K562 (cell line): Measurements from ENCODE around the gene RNF114. TPM values are rescaled to one million over a fixed set of nuclear protein-coding genes. Genes with fewer than 3 reads are reported as not detected.
A peak's percentile ranks its signal among the peaks of the same experiment; 100 is the strongest.

Experiments
- ARHGAP35 ChIP-seq: fragments of 450-650 bp; IDR thresholded peaks from 2 replicates; pipeline ENCODE4 v1.6.1; 2018; ENCODE audit not compliant: partially characterized antibody
- CBX2 ChIP-seq: fragments of 200-600 bp; sonication (generic); IDR thresholded peaks from one replicate; pipeline ENCODE4 v1.6.1; 2012; ENCODE audit warnings: mild to moderate bottlenecking, low read length, inconsistent platforms; ENCODE audit not compliant: insufficient read depth, poor library complexity, severe bottlenecking
- CHD4 ChIP-seq: fragments of 200-600 bp; sonication (generic); IDR thresholded peaks from 3 replicates; pipeline ENCODE4 v1.6.1; 2012; ENCODE audit warnings: low read depth, mild to moderate bottlenecking, mixed read lengths, low read length, inconsistent platforms; ENCODE audit not compliant: insufficient read depth, insufficient replicate concordance, poor library complexity, severe bottlenecking
- ELF1 ChIP-seq: fragments of 200-800 bp; sonication (Bioruptor generic); IDR thresholded peaks from 2 replicates; pipeline ENCODE4 v1.6.1; 2016; ENCODE audit warnings: missing genetic modification characterization, missing compliant biosample characterization
- ELF4 ChIP-seq: fragments of 450-650 bp; formaldehyde crosslinking; IDR thresholded peaks from 2 replicates; pipeline ENCODE4 v1.4.0; 2022; ENCODE audit warnings: missing genetic modification characterization
- ETV6 ChIP-seq, 3 experiments: fragments of 150-350 bp in 1 of 3; sonication (generic) in 1 of 3; formaldehyde crosslinking in 1 of 3; IDR thresholded peaks; 2 replicates each; pipeline versions ENCODE4 v1.6.1 to v1.8.0; 2014 to 2022; ENCODE audit warnings: borderline replicate concordance in 2 of 3, low read depth in 2 of 3, antibody characterized with exemption in 1 of 3, low read length in 1 of 3, mild to moderate bottlenecking in 1 of 3, missing genetic modification reagents in 1 of 3
- FUS ChIP-seq: fragments of 200-400 bp; formaldehyde crosslinking; optimal IDR thresholded peaks from 2 replicates; pipeline ENCODE3; 2017; ENCODE audit warnings: low read depth, low read length
- HDAC2 ChIP-seq: fragments of 450-650 bp; IDR thresholded peaks from 2 replicates; pipeline ENCODE4 v1.6.1; 2016; ENCODE audit warnings: mild to moderate bottlenecking
- IRF2 ChIP-seq: sonication (generic); formaldehyde crosslinking; IDR thresholded peaks from 2 replicates; pipeline ENCODE4 v1.8.1; 2022; ENCODE audit warnings: mild to moderate bottlenecking, missing genetic modification reagents
- MAFK ChIP-seq: IDR thresholded peaks from 2 replicates; pipeline ENCODE4 v1.6.1; 2011; ENCODE audit warnings: low read length, improper control_type of control experiment
- MTA1 ChIP-seq: fragments of 450-650 bp; IDR thresholded peaks from 2 replicates; pipeline ENCODE4 v1.6.1; 2017; ENCODE audit warnings: borderline replicate concordance
- NCOA6 ChIP-seq: fragments of 450-650 bp; IDR thresholded peaks from 2 replicates; pipeline ENCODE4 v1.6.1; 2017; ENCODE audit warnings: mild to moderate bottlenecking
- PHF21A ChIP-seq: fragments of 450-650 bp; IDR thresholded peaks from 2 replicates; pipeline ENCODE4 v1.6.1; 2017; ENCODE audit warnings: low read depth, borderline replicate concordance
- SMC3 ChIP-seq: conservative IDR thresholded peaks from 2 replicates; pipeline ENCODE4 v1.6.1; 2011; ENCODE audit warnings: low read depth, low read length, improper control_type of control experiment; ENCODE audit not compliant: insufficient read depth
- SRSF7 ChIP-seq: fragments of 200-400 bp; formaldehyde crosslinking; optimal IDR thresholded peaks from 2 replicates; pipeline ENCODE3; 2017; ENCODE audit warnings: mild to moderate bottlenecking, low read depth, low read length
- TRIM24 ChIP-seq, 2 experiments: fragments of 450-650 bp; IDR thresholded peaks; 2 replicates each; pipeline ENCODE4 v1.6.1; 2016
- ZFPM2 ChIP-seq: fragments of 250-450 bp; sonication (Bioruptor Pico); IDR thresholded peaks from 2 replicates; pipeline ENCODE4 v1.5.1; 2022; ENCODE audit warnings: mild to moderate bottlenecking
- ZKSCAN1 ChIP-seq: fragments of 150-350 bp; IDR thresholded peaks from 2 replicates; pipeline ENCODE4 v1.6.1; 2016; ENCODE audit warnings: low read depth, low read length
- ZNF121 ChIP-seq: sonication (generic); formaldehyde crosslinking; conservative IDR thresholded peaks from 2 replicates; pipeline ENCODE4 v1.8.0; 2022; ENCODE audit warnings: missing genetic modification reagents
- ZNF354B ChIP-seq: fragments of 250-450 bp; sonication (Bioruptor Pico); IDR thresholded peaks from 2 replicates; pipeline ENCODE4 v1.4.0; 2020
- ZNF561 ChIP-seq: fragments of 450-650 bp; formaldehyde crosslinking; conservative IDR thresholded peaks from 2 replicates; pipeline ENCODE4 v1.4.0; 2020; ENCODE audit warnings: mild to moderate bottlenecking, moderate library complexity
- polyA plus RNA-seq, 8 experiments: library from polyadenylated mRNA; depleted of rRNA in 4 of 8; stranded (reverse) in 5 of 8; unstranded in 3 of 8; fragments of >200 nt; fragmentation: Nextera tagmentation in 2 of 8; fragmentation: Illumina TruSeq in 1 of 8; extraction: Ambion mirVana in 2 of 8; extraction: Trizol in 1 of 8; gene quantifications; 2 replicates each; pipeline versions ENCODE4 v1.2.1 to v1.2.3, GENCODE V29; 2011 to 2014; ENCODE audit warnings: inconsistent platforms in 1 of 8, missing spikeins in 1 of 8
- total RNA-seq, 7 experiments: library from RNA; depleted of rRNA in 6 of 7; stranded (reverse); fragments of >200 nt in 6 of 7; fragmentation: Illumina TruSeq in 2 of 7; extraction: Trizol in 2 of 7; gene quantifications; 2 replicates each; pipeline versions ENCODE4 v1.2.1 to v1.2.3, GENCODE V29; 2011 to 2021; ENCODE audit warnings: low replicate concordance in 1 of 7
- TF ChIP-seq, protein P1 (sequence below): fragments of 450-650 bp; IDR thresholded peaks from 2 replicates; pipeline ENCODE4 v1.6.1; 2016
- TF ChIP-seq, protein P2 (sequence below): fragments of 450-650 bp; IDR thresholded peaks from 2 replicates; pipeline ENCODE4 v1.6.1; 2017; ENCODE audit warnings: antibody characterized with exemption, mild to moderate bottlenecking

The RNF114 gene
- total and polyA plus RNA-seq, 9 of the 15 experiments (the other 6 are each of a cell fraction or from before 2014, with no cell fraction given): 38.6 to 111 (median 62.6) TPM

GRCh38 chr20:49987015-49987867 lies 51.0 kb downstream of the RNF114 start (continued):
- TF ChIP-seq MTA1 (peak; percentile 29; the same call in 1 of the 2 replicates), IRF2 (no peak), CBX2 (no peak), ZFPM2 (no peak), ARHGAP35 (no peak), SRSF7 (no peak), CHD4 (peak; percentile 82), MAFK (no peak), TRIM24 (IDR thresholded peaks at IDR 0.05) (0 out of 4 replicates have a peak, but pooled peaks of 1 of the 2 experiments have one; percentile 21), SMC3 (no peak), ZNF121 (CRISPR knock-in tag) (no peak), FUS (no peak), ETV6 (IDR thresholded peaks at IDR 0.05; ENCODE audit: borderline replicate concordance in 1 of 2, low read depth in 2 of 2, low read length in 1 of 2) (no peak), ETV6 (CRISPR knock-in tag; IDR thresholded peaks at IDR 0.05; ENCODE audit: borderline replicate concordance) (no peak), PHF21A (no peak), HDAC2 (peak; percentile 87), ELF4 (CRISPR knock-in tag) (no peak), NCOA6 (no peak), ZNF354B (CRISPR knock-in tag) (no peak), ELF1 (no peak), ZKSCAN1 (no peak; the same call in 1 of the 2 replicates), ZNF561 (no peak)
- TF ChIP-seq, protein P1, sequence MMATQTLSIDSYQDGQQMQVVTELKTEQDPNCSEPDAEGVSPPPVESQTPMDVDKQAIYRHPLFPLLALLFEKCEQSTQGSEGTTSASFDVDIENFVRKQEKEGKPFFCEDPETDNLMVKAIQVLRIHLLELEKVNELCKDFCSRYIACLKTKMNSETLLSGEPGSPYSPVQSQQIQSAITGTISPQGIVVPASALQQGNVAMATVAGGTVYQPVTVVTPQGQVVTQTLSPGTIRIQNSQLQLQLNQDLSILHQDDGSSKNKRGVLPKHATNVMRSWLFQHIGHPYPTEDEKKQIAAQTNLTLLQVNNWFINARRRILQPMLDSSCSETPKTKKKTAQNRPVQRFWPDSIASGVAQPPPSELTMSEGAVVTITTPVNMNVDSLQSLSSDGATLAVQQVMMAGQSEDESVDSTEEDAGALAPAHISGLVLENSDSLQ: no peak
- TF ChIP-seq, protein P2, sequence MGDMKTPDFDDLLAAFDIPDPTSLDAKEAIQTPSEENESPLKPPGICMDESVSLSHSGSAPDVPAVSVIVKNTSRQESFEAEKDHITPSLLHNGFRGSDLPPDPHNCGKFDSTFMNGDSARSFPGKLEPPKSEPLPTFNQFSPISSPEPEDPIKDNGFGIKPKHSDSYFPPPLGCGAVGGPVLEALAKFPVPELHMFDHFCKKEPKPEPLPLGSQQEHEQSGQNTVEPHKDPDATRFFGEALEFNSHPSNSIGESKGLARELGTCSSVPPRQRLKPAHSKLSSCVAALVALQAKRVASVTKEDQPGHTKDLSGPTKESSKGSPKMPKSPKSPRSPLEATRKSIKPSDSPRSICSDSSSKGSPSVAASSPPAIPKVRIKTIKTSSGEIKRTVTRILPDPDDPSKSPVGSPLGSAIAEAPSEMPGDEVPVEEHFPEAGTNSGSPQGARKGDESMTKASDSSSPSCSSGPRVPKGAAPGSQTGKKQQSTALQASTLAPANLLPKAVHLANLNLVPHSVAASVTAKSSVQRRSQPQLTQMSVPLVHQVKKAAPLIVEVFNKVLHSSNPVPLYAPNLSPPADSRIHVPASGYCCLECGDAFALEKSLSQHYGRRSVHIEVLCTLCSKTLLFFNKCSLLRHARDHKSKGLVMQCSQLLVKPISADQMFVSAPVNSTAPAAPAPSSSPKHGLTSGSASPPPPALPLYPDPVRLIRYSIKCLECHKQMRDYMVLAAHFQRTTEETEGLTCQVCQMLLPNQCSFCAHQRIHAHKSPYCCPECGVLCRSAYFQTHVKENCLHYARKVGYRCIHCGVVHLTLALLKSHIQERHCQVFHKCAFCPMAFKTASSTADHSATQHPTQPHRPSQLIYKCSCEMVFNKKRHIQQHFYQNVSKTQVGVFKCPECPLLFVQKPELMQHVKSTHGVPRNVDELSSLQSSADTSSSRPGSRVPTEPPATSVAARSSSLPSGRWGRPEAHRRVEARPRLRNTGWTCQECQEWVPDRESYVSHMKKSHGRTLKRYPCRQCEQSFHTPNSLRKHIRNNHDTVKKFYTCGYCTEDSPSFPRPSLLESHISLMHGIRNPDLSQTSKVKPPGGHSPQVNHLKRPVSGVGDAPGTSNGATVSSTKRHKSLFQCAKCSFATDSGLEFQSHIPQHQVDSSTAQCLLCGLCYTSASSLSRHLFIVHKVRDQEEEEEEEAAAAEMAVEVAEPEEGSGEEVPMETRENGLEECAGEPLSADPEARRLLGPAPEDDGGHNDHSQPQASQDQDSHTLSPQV: no peak
